Measurements from ENCODE around the gene GHRH.

Gene GHRH

DNA sequence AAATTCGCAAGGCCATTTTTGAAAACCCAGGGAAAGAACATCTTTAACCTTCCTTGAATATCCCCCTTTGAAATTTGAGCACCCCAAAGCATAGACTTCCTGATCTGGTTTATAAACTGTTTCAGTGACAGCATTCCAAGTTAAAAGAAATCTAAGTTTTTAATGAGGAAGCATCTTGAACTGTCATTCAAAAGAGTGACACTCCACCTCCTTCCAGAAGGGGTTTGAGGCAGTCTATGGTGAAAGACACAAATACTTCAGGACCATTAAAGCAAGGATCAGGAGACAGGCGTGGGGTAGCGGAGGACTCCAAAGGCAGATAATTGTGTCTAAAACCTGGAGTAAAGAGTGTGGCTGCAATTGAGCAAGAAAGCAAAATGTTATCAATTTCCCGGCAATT lies 691 bp downstream of the GHRH start:
- FAIRE-seq: no peak

DNA sequence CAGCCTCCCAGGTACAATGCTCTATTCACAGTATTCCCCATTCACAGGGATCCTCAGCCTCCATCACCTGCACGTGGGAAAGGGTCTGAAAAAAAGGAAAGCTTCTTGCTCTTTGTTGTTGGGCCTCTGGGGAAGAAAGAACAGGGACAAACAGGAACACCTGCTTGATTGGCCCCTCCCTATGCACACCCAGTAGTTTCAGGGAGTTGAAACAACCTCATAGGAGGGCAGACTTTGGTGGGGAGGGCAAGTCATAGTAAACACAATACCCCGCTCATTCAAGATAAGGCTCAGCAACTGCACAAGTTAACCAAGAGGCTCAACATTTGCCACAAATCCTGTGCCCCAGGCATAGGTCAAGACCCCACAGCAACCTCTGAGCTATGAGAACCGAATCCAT lies 1.7 kb downstream of the GHRH start:
- no peak for FAIRE-seq

DNA sequence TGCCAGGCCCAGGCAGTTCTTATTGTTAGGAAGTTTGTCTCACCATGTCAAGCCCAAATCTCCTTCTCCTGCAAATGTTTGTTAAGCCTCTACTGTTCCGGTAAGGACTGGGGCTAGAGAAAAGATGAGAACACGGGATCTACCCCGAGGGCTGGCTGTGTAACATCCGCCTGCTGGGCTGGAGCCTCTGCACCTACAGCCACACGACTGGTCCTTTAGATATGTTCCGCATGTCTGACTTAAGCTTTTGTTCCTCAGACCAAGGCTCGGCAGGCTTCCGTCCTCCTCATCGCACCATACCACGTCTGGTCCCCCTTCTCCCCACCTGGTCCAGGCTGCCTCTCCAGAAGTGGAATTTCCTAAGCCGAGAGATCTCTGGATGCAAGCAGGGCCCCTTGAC lies 2.6 kb downstream of the GHRH start:
- no peak for FAIRE-seq

DNA sequence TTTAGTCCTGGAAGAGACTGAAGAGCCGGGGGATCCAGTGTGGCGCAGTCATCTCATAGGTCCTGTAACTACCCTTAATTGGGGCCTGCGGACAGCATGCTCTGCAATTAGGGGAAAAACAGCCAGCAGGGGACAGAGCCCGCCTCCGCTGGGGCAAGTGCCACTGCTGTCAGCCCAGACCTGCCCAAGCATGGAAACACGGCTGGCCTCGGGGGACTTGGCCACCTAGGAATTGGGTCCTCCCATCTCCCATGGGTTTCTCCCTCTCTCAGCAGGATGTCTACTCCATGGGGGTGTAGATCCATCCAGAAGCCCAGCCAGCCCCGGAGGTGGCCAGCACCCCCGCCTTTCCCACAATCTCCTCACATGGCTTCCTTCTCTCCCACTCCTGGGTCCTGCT lies 3.6 kb downstream of the GHRH start:
- FAIRE-seq: no peak

DNA sequence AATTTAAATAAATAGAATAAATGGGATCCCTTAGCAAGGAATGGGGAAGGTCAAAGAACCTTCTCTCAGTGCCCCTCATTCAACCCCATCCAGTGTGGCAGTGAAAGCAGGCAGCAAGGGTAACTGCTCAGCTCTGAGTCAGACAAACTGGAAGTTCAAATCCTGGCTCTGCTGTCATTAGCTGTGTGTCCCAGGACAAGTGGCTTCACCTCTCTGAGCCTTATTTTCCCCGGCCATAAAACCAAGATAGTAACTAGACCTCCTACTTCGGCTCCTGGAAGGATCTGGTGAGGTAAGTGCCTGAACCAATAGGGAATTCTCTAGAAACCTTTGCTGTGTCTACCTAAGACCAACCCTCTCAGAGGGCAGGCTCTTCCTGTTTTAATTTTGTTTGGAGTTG lies 4.1 kb downstream of the GHRH start:
- FAIRE-seq: no peak

DNA sequence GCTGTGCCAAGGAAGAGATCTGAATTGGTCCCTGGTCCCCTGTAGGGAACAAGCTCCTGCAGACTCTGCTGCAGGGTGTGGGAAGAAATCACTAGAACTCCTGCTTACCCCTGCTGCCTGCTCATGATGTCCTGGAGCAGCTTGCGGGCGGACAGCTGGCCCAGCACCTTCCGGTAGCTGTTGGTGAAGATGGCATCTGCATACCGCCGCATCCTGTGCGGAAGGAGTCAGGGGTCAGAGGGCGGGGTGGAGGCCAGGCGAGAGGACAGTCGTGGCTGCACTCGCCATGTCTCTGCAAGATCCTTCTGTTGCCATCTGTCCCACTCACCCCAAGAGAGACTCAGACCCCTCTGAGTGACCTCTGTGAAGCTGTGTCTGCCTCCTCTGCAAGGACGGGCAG lies 5.3 kb downstream of the GHRH start:
- FAIRE-seq: no peak

DNA sequence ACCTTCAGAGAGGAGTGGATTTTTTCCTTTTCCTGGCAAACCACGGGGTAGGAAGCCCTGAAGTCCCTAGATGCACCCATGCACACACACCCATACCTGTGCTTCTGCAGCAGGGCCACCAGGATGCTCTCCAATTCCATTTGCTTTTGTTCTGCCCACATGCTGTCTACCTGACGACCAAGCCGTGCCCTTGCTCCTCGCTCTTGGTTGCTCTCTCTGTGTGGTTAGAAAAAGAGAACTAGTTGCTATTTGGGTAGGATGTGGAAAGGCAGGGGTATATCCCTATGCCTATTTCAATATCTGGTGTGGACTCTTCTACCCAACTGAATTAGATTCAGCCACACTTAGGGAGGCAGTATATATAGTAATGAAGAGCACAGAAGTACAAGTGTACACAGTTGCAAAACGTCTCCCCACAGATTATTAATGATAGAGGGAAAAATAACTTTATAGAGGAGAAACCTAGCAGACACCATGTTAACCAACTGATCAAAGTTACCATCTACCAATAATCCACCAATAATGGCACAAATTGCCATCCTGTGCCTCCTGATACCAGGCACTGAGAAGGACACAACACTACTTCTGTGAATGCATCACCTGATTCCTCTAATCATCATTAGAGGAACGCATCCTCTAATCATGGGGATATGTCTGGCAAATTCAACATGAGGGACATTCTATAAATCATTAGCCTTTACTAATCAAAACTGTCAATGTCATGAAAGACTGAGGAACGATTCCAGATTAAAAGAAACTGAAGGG lies 7.3 kb downstream of the GHRH start:
- no peak for FAIRE-seq

DNA sequence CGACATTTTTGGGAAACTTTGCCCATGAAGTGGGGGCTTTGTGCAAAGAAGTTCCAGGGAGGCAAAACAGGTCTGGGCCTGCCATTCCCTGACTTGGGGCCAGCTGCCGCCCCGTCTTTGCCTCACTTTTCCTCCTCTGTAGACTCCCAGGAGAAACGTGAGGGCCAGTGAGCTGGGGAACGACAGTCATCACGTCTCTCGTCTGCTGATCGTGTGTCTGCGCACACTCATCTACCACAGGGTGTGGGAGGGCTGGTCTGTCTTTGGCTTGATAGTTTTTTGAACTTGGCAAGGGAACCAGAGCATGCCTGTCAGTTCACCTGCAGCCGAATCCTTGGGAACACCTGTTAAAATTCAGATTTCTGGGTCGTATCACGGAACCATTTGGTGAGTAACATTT lies 8.5 kb downstream of the GHRH start:
- FAIRE-seq: no peak

DNA sequence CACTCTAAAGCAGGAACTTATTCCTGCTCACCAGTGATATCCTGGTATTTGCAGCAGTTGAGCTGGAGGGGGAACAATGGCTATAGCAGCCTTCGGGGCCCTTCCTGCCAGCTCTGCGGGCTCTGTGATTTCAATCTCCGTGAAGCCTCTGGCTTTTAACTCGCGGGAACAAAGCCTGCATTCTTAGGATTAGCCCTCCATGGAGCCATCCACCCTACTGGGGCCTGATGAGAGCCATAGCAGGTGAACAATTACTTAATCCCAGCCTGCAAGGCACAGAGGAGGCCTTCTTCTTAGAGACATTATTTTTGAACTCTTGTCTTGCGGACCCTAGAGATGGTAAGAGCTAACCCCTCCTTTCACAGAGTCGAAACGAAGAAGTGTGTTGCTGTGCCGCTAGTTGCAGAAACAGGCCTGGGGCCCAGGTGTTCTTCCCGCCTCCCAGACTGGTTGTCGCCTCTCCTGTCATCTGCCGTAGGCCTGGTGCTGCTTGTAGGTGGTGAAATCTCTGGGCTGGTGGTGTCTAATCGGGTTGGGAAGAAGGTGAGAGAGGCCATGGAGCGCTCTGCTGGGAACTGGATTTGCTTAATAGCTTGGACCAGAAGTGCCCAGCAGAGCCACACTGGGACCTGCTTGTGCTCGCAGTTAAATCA lies 9.7 kb downstream of the GHRH start:
- FAIRE-seq: no peak

DNA sequence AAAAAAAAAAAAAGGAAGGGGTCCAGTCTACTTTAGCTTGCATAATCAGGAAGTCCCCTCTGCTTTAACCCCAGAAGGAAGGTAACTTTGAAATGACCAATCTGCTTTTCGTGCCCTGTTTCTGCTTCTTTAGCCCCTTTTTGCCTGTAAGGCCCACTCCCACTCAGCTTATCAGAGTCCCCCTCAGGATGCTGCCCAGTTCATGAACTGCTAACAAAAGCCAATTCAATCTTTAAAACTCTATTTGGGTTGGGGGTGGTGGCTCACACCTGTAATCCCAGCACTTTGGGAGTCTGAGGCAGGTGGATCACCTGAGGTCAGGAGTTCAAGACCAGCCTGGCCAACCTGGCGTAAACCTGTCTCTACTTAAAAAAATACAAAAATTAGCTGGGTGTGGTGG lies 12.3 kb downstream of the GHRH start:
- FAIRE-seq: no peak

DNA sequence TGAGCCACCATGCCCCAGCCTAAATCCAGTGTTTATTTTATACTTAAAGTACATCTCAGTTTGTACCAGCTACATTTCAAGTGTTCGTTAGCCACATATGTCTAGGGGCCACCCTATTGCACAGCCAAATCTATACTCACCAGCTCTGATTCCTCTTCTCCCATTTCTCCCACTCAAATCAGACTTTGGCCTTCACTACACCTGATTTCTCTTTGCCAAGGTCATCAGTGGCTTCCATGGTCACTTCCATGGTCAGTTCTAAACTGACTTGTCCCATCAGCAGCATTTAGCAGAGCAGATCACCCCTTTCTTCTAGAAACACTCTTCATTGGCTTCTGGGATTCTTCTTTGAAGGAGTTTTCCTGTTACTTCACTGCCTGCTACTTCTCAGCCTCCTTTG lies 14.1 kb downstream of the GHRH start:
- FAIRE-seq: no peak

DNA sequence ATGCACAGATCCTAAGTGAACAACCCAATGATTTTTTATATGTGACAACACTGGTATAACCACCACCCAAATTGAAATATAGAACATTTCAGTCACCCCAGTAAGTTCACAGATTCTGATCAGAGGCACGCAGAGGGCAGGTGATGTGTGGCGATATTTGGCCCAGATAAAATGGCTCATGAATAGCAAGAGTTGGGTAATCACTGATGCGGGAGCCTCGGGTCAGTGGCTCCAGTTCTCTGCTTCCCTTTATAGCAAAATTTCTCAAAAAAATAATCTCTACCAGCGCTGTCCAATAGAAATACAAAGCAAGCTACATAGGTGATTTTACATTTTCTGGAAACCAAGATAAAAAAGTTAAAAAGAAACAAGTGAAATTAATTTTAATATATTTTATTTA lies 14.9 kb downstream of the GHRH start:
- no peak for FAIRE-seq

DNA sequence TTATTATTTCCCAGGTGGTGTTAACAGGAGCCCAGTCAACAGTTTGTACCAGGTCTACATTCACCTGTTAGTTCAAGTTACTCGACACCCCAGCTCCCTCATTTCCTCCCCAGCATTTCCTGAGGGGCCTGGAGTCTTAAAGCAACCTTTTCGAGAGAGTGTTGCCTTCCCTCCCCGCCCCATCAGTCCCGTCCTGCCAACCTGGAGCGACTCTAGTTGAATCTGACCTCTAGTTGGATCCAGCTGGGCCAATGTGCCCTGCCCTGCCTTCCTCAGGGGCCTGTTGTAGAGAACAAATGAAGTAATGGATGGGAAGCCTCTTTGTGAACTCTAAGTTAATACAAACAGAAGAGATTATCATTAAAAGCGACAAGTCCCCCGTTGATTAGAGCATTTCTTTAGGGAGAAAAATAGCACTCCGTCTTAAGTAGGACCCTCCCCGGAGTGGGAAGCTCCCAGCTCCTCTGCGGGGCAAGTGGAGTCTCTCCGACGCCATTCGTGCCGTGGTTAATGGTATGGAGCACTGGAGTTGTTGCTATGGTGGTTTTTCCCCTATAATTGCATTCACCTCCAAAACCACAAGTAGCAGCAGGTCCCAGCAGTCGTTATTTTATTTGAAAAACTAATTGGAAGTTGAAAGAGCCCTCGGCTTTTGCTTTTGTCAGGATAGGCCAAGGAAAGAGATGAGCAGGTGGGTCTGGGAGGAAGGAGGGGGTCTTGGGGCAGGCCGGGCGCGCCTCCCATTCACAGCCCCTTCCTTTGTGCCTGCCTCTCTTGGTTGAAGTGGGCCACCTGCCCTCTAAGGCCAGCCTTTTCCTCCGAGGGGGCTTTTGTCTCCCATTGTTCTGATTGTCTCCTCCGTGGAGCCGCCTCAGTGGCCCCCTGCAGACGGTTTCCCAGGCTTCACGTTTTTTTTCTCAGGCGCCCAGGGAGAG lies 16.1 kb downstream of the GHRH start:
- FAIRE-seq: no peak

DNA sequence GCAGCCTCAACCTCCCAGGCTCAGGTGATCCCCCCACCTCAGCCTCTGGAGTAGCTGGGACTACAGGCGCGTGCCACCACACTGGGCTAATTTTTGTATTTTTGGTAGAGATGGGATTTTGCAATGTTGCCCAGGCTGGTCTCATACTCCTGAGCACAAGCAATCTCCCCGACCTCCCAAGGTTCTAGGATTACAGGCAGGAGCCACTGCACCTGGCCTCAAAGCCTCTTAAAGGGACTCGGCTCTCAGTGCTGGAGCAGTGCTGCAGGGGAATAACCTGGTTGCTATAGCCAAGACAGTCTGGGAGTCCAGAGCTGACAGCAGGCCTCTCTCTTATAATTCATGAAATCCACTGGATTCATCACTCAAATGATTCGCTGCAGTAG lies 17.0 kb downstream of the GHRH start:
- no peak for FAIRE-seq

DNA sequence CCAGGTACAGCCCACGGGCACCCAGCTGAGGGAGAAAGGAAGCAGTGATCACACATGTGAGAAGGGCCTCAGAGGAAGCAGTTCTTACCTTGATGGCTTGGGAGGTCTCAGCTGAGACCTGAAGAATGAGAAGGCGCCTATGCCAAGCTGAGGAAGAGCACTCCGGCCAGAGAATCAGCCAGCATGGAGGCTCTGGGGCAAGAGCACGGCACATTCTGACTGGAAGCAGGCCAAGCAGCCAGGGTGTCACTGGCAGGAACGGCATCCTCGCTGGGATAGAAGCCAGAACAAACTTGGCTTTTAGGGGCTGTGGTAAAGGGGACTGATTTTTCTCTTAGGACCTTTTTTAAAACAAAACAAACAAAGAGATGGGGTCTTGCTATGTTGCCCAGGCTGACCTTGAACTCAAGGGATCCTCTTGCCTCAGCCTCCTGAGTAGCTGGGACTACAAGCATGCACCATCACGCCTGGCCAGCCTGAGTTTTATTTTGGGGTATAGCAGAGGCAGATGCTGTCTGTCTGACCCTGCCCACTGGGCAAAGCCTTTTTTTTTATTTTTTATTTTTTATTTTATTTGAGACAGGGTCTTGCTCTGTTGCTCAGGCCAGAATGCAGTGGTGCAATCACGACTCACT lies 17.6 kb downstream of the GHRH start:
- no peak for FAIRE-seq

DNA sequence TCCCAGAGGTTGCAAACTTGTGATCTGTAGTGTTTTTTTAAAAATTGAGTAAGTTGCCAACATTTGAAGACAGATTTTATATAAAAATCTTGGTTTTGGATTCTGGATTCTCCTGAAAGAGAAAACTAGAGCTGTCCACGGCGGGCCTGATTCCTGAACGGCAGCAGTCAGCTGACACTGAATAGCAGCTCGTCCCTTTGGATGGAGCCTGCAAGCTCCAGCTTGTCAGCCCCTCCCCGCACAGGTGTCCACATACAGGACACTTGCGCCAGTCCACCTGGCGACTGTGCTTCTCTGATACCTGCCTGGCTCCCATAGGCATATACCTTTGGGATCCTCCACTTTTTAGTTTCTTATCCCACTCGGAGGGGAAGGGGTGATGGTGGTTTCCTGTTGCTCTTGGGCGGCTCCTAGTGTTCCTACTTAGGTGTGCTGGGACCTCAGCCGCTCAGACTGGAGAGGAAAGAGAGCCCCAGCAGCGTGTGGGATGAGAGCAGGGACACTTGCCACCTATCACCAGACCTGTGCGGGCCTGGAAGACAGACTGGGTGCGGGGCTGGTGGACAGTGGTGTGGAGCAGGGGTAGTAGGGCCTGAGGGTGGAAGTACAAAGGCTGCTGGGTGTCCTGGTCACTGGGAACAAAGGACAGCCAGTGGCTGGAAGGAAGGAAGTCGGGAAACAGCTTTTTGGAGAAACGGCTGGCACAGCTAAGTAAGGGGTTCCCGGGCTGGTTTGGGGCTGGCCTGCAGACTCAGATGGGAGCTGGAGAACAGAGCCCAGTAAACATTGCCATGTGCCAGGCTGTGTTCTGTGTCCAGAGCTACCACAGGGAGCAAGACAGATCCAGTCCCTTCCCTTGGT lies 18.3 kb downstream of the GHRH start:
- FAIRE-seq: no peak

DNA sequence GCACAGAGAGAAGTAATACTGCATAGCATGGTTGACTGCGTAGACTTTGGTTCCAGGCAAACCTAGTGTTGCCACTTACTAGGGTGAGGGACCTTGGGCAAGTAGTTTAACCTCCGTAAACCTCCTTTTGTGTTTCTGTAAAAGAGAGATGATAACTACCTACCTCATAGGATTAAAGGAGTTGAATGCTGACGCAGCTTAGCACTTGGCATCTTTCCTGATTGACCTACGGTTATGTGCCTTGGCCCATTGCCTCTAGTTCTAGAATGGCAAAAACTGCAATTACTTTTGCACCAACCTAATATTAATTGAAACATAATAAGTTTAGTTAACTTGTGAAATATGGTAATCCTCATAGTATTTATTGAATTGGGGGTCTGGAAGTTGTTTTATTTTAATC lies 19.1 kb downstream of the GHRH start:
- FAIRE-seq: no peak

DNA sequence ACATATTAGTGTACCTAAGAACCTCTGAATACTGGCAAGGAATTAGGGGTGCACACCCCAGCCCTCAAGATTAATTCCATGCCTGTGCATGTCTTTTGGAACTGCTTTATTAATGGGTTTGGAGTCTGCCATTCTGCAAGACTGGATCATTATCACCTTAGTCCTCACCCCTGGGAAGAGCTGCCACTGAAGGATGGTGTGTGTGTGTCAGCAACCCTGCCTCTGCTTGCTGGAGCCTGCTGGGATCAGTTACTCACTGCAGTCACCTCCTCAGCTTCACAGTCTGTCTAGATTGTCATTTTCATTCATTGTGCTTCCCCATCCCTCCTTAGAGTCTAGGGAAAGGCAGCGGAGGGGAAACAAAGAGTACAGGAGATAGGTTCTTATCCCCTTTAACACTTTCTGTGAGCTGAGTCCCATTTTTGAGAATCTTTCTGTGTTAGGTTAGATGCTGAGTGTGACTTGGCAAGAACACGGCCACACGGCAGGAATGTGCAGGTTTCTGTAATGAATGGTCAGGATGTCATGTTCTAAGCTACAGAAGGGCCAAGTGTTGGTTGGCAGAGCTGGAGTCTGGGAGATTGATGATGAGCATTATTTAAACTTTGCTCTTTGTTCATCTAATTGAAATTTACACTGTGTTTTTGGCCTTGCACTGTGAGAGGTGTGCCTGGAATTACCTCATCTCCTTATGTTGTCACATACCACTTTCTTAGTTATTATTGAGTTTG lies 21.1 kb downstream of the GHRH start:
- no peak for FAIRE-seq

DNA sequence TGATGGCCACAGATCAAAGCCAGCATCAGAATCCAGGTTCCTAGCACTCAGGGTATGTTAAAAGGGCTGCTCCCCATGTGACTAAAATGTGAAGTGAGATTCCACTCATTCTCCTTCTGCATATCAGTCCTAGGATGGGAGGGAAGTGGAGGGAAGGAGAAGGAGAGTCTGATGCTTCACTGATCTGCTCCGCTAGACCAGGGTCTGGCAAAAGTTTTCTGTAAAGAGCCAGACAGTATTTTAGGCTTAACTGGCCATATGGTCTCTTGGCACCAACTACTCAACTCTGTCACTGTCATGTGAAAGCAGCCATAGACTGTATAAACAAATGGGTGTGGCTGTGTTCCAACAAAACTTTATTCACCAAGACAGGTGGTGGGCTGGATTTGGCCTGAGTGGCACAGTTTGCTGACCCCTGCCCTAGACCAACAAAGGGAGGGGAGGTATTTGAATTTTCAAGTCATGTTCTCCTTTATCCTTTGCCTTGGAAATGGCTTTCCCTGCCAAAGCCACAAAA lies 22.6 kb downstream of the GHRH start:
- FAIRE-seq: no peak

DNA sequence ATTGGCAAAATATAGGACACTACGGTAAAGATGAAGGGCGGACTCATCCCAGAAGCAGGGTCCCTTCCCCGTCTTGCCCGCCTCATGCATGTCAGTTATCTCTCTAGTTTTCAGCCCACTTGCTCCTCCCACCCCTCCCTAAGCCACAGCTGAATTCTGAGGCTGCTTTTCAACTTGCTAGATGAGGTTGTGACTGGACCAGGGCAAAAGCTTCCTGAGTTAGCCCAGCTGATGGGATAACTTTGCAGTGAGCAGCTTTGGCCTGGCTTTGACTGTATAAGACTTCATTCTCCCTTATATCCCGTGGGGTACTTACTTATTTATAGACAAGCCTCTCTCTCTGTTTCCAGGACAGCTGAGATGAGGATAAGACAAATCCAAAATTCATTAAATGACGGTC lies 23.2 kb downstream of the GHRH start:
- no peak for FAIRE-seq

DNA sequence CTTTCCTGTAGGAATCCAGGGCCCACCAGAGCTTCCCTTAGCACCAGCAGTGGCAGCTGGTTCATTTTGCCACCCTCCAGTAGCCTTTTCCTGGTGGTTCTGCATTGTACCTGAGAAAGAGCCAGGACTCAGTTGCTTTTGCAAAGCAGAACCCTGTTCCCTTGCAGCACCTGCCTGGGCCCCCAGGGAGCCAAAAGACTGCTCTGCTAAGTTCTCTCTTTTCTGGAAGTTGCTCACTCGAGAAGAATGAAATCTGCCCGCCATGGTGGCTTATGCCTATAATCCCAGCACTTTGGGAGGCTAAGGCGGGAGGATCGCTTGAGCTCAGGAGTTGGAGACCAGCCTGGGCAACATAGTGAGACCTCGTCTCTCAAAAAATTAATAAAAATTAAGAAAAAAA lies 24.0 kb downstream of the GHRH start:
- no peak for FAIRE-seq
